Fibroblast of skin of left biceps (primary cell): Measurements from ENCODE around the gene PSMC5.
"Not testable (repeated sequence)": the region's sequence is repeated elsewhere in the genome, so short reads cannot be mapped to it uniquely, and the experiment has no call there.

Experiments
- DNase-seq, 2 experiments: peaks; one replicate each; pipeline ENCODE4 v3.0.0-alpha.2; 2013; ENCODE audit warnings: low read depth in 2 of 2

PSMC5 gene

DNA sequence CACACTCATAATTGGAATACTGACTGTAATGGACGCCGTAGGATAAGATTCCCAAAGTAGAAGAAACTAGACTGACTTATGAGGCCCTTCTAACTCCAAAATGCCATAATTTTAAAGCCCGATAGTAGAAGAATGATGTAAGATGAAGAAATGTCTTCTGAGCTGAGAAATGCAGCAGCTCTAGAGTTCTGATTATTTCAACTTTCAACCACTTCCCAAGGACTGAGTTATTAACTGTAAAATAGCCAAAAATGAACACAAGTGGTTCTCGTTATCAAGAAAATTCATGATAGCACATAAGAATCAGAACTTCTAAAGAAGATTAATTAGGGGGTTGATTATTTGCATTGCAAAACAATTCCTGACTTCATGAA is 43.0 kb downstream of the PSMC5 start:
- DNase-seq: peak; percentile 25 to 27

- not testable (repeated sequence) for DNase-seq
Measured at GRCh38 chr17:63871646-63872365, 44.6 kb downstream of the PSMC5 start.

DNA sequence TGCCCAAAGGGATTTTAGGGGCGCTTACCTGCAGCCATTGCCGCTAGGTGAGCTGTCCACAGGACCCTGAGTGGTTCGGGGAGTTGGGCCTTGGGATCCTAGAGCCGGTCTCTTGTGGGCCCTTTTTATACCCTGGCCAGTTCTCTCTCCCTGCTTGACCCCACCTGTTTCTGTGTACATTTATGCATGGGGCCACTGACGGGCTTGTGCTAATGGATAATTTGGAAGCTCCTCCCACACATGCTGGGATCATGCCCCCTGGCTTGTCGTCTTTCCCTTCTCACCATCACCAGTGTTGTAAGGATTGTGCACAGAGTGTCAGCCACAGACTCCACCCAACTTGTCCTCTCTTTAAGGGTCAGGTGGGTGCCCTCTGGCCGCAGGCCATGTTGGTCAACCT is 46.3 kb downstream of the PSMC5 start, which contains the start of gene CSH2:
TSS of gene CSH2 (minus strand) at position 101 of the 400 bp plus-strand sequence. CDS start at position 38, 63 bp downstream.
- DNase-seq: not testable (repeated sequence)

DNA sequence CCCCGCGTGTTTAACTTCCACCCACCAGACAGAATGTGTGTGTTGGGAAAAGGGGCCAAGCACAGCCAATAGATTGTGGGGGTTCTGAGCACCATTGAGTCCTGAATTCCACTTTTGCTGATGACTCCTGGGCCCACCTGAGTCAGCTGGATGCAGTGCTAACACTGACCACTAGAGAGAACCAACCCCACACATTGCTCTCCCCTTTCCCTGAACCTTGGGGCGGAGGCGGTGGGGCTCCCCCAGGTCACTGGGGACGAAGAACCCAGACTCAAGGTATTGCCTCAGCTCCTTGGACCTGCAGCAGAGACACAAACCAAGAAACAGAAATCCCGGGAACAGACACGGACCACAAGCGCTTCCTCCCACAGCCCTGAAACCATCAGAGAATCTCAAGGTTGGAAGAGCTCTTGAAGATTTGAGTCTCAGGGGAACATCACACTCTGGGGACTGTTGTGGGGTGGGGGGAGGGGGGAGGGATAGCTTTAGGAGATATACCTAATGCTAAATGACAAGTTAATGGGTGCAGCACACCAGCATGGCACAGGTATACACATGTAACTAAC is 46.9 kb downstream of the PSMC5 start:
- DNase-seq: not testable (repeated sequence)

DNA sequence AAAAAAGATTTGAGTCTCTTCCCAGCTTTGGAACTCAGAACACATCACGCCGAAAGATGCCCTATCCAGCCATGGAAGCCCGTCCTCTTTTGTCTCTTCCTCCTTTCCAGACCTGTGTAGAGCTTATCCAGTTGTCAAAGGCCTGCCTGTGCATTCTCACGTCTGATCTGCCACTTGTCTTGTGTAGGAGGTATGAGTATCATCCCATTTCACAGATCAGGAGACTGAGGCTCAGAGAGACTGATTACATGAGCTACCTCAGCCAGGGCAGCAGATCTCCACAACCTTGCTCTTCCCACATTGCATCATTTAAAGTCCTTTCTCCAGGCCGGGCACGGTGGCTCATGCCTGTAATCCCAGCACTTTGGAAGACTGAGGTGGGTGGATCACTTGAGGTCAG is 47.5 kb downstream of the PSMC5 start:
- not testable (repeated sequence) for DNase-seq

DNA sequence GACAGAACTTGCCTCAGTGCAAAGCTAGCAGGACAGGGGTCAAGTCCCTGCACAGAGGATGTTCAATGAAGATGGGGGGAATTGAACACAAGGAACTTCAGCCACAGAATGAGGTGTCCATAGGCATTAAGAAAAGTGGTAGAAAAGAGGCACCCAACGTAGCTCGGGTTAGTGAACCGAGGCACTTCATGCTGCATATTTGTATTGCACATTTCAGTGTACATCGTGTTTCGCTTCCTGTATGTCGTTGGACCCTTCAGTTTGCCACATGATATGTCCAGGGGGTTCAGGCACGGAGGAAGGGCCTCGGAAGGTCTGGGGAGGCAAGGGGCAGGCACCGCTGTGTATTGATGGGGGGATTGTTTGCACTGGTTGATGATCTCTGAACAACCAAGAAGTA is 51.2 kb downstream of the PSMC5 start:
- not testable (repeated sequence) for DNase-seq

- no peak for DNase-seq
Measured at GRCh38 chr17:63880706-63881105, 53.5 kb downstream of the PSMC5 start.

- DNase-seq: not testable (repeated sequence)
Measured at GRCh38 chr17:63881337-63881736, 54.1 kb downstream of the PSMC5 start.
